Endothelial cell of umbilical vein (primary cell): ENCODE measurements around the gene PCBP1. TPM values are rescaled to one million over a fixed set of nuclear protein-coding genes. Genes with fewer than 3 reads are reported as not detected.
"Not testable (repeated sequence)": the region's sequence is repeated elsewhere in the genome, so short reads cannot be mapped to it uniquely, and the experiment has no call there.

Experiments
- BruUV-seq: library from RNA; stranded (reverse); fragments of 400-500 nt; replicated peaks from 2 replicates; lab custom pipeline; 2021; lab: Mats Ljungman, UMichigan
- CTCF ChIA-PET: fragments of 300-600, 350-600 bp; sonication (Branson Sonifier 250); formaldehyde crosslinking; loops from one replicate; lab custom pipeline; 2021; ENCODE audit warnings: antibody characterized with exemption, inconsistent platforms; lab: Charles Lee
- POLR2A ChIA-PET: fragments of 300-600, 350-600 bp; sonication (Branson Sonifier 250); formaldehyde crosslinking; loops from one replicate; lab custom pipeline; 2021; ENCODE audit warnings: antibody characterized with exemption, inconsistent platforms; lab: Charles Lee
- DNase-seq: peaks from one replicate; pipeline ENCODE4 v3.0.0-alpha.2; 2011; ENCODE audit warnings: low read depth, low spot score
- FAIRE-seq: peaks from 2 replicates; lab custom pipeline; 2011; peaks lifted over from hg19 to GRCh38; lab: Jason Lieb, UNC
- H2AFZ ChIP-seq: 2 replicates; pipeline ENCODE4 v1.6.0; 2012; ENCODE audit warnings: low read depth, low read length, control low read depth, inconsistent platforms
- H3K27ac ChIP-seq: 2 replicates; pipeline ENCODE4 v1.5.1; 2011; ENCODE audit warnings: low read depth, mild to moderate bottlenecking, control low read depth, low read length, moderate library complexity; ENCODE audit not compliant: insufficient read depth
- H3K27me3 ChIP-seq, 2 experiments: 2 replicates each; pipeline versions ENCODE4 v1.6.0 to v1.6.1; 2011; ENCODE audit warnings: low read length in 2 of 2, mixed read lengths in 1 of 2; ENCODE audit not compliant: control insufficient read depth in 2 of 2, insufficient read depth in 2 of 2
- H3K36me3 ChIP-seq, 2 experiments: 2 replicates in 1 of 2; 3 replicates in 1 of 2; pipeline ENCODE4 v1.5.1; 2011; ENCODE audit warnings: low read length in 2 of 2, mild to moderate bottlenecking in 1 of 2, moderate library complexity in 1 of 2; ENCODE audit not compliant: control insufficient read depth in 2 of 2, insufficient read depth in 2 of 2; ENCODE audit errors: extremely low read depth in 1 of 2
- H3K4me1 ChIP-seq: 3 replicates; pipeline ENCODE4 v1.5.1; 2011; ENCODE audit warnings: mild to moderate bottlenecking, low read length; ENCODE audit not compliant: control insufficient read depth, insufficient read depth; ENCODE audit errors: extremely low read depth
- H3K4me2 ChIP-seq: 2 replicates; pipeline ENCODE4 v1.6.1; 2011; ENCODE audit warnings: low read length, control low read depth, mixed read lengths; ENCODE audit not compliant: insufficient read depth
- H3K4me3 ChIP-seq, 3 experiments: fragments of 200-600 bp in 1 of 3; sonication (generic), shearing (Covaris generic) in 1 of 3; replicated peaks in 1 of 3; 2 replicates each; pipeline ENCODE4 v1.5.1; 2011 to 2016; ENCODE audit warnings: control low read depth in 3 of 3, low read length in 3 of 3, mild to moderate bottlenecking in 2 of 3, inconsistent platforms in 1 of 3, low read depth in 1 of 3, moderate library complexity in 1 of 3; ENCODE audit not compliant: insufficient read depth in 1 of 3
- H3K79me2 ChIP-seq: 2 replicates; pipeline ENCODE4 v1.6.0; 2012; ENCODE audit warnings: low read length, inconsistent platforms; ENCODE audit not compliant: control insufficient read depth, insufficient read depth
- H3K9ac ChIP-seq: replicated peaks from 2 replicates; pipeline ENCODE3; 2011; ENCODE audit warnings: low read length, control low read depth; ENCODE audit not compliant: insufficient read depth; ENCODE audit errors: extremely low read depth
- H3K9me1 ChIP-seq: replicated peaks from 3 replicates; pipeline ENCODE4 v1.6.0; 2011; ENCODE audit warnings: mild to moderate bottlenecking, low read length; ENCODE audit not compliant: control insufficient read depth, insufficient read depth; ENCODE audit errors: extremely low read depth
- H3K9me3 ChIP-seq: replicated peaks from 2 replicates; pipeline ENCODE4 v1.5.1; 2012; ENCODE audit warnings: low read length, inconsistent platforms; ENCODE audit not compliant: control insufficient read depth, insufficient read depth
- H4K20me1 ChIP-seq: replicated peaks from 2 replicates; pipeline ENCODE3; 2011; ENCODE audit warnings: mild to moderate bottlenecking, low read length; ENCODE audit not compliant: control insufficient read depth, insufficient read depth; ENCODE audit errors: extremely low read depth
- JUN ChIP-seq: IDR thresholded peaks from 2 replicates; pipeline ENCODE4 v1.6.1; 2011; ENCODE audit warnings: borderline replicate concordance, low read depth; ENCODE audit not compliant: insufficient read length, insufficient read depth
- dilution Hi-C: fragments of 300-500 bp; cut with MboI; formaldehyde crosslinking; loops from one replicate; pipeline ENCODE4 v1.15.0; 2019; ENCODE audit warnings: low sequenced_read_pairs; ENCODE audit not compliant: extremely low pct_ligation_motif_present
- intact Hi-C: fragments of 100-400 bp; cut with micrococcal nuclease; formaldehyde crosslinking; loops from one replicate; pipeline ENCODE4 v1.10.0; 2022
- polyA plus RNA-seq, 4 experiments: library from polyadenylated mRNA; depleted of rRNA in 3 of 4; stranded (reverse) in 3 of 4; unstranded in 1 of 4; fragments of >200 nt; gene quantifications; 2 replicates each; pipeline versions ENCODE4 v1.2.1 to v1.2.3, GENCODE V29; 2011 to 2012; ENCODE audit warnings: missing spikeins in 1 of 4
- total RNA-seq: library from RNA; stranded (reverse); gene quantifications from 2 replicates; pipeline ENCODE4 v1.2.3, GENCODE V29; 2021

PCBP1 gene
- total and polyA plus RNA-seq, 2 donors (not counting 3 experiments of a cell fraction or from before 2014, with no cell fraction given), result 196 to 360 TPM

- no peak overlapping the region for H3K9ac ChIP-seq
- no TSS peak for BruUV-seq
- H3K36me3 ChIP-seq, result peaks cover 3 to 10% of the 10 kb centered on the region in 2 experiments
- no peaks in the 10 kb centered on the region for H3K27me3 ChIP-seq
- H3K27ac ChIP-seq, result no peak overlapping the region
- no peaks in the 10 kb centered on the region for H4K20me1 ChIP-seq
- DNase-seq (no peak), FAIRE-seq (no peak)
- CTCF ChIA-PET, result interaction anchor here (1.3 kb wide), 1 partner anchor 12 kb away, joined by 3 read pairs; no protein-coding TSS in a partner anchor
- no peak overlapping the region for H3K4me2 ChIP-seq
- POLR2A ChIA-PET, result interaction anchor here (0.7 kb wide), 1 partner anchor 136 kb away, joined by 3 read pairs; no protein-coding TSS in a partner anchor
- no peaks in the 10 kb centered on the region for H3K79me2 ChIP-seq
- H3K4me1 ChIP-seq, result no peaks in the 10 kb centered on the region
- H3K4me3 ChIP-seq, result no peak overlapping the region
- intact Hi-C loops (no loop called here), dilution Hi-C loops (no loop called here)
- no peaks in the 10 kb centered on the region for H3K9me1 ChIP-seq
- no peaks in the 10 kb centered on the region for H3K9me3 ChIP-seq
- H2AFZ ChIP-seq, result no peak overlapping the region
- TF ChIP-seq JUN, result no peak
Measured at GRCh38 chr2:70050631-70051425, 36.4 kb upstream of the PCBP1 start.

DNA sequence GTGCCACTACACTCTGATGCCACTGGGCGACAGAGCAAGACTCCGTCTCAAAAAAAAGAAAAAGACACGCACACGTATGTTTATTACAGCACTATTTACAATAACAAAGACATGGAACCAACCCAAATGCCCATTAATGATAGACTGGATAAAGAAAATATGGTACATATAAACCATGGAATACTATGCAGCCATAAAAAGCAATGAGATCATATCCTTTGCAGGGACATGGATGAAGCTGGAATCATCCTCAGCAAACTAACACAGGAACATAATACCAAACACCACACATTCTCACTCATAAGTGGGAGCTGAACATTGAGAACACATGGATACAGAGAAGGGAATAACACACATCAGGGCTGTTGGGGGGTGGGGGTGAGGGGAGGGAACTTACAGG is 32.0 kb upstream of the PCBP1 start:
- CTCF ChIA-PET, DNase-seq, H2AFZ ChIP-seq, H3K27me3 ChIP-seq, BruUV-seq, H3K36me3 ChIP-seq, FAIRE-seq, H3K4me3 ChIP-seq, intact Hi-C loops, H3K9me1 ChIP-seq, H3K9me3 ChIP-seq, H4K20me1 ChIP-seq, H3K4me1 ChIP-seq, H3K4me2 ChIP-seq, H3K79me2 ChIP-seq, H3K9ac ChIP-seq, H3K27ac ChIP-seq, POLR2A ChIA-PET, dilution Hi-C loops: not testable (repeated sequence)
